AG04449 (cell line): ENCODE results near the gene FAM210B.
"Not testable (repeated sequence)": the region's sequence is repeated elsewhere in the genome, so short reads cannot be mapped to it uniquely, and the experiment has no call there.

Source experiments
- CTCF ChIA-PET: fragments of 350-600 bp; formaldehyde crosslinking; extraction: SDS; loops from one replicate; lab custom pipeline; 2021; ENCODE audit warnings: antibody characterized with exemption; lab: Yijun Ruan, JAX
- POLR2A ChIA-PET: fragments of 400-600, 350-600 bp; formaldehyde crosslinking; extraction: SDS; loops from one replicate; lab custom pipeline; 2020; ENCODE audit warnings: antibody characterized with exemption, inconsistent platforms; lab: Yijun Ruan, JAX
- DNase-seq: peaks from one replicate; pipeline ENCODE4 v3.0.0-alpha.2; 2010; ENCODE audit warnings: low read depth, low spot score
- H3K4me3 ChIP-seq: 2 replicates; pipeline ENCODE4 v1.5.1; 2011; ENCODE audit warnings: low read depth, mild to moderate bottlenecking, control low read depth, low read length
- CTCF ChIP-seq: IDR thresholded peaks from one replicate; pipeline ENCODE4 v1.5.1; 2011; ENCODE audit warnings: mild to moderate bottlenecking, moderate library complexity, low read length, control low read depth, inconsistent platforms; ENCODE audit not compliant: insufficient read depth; ENCODE audit errors: missing control alignments

FAM210B gene

DNA sequence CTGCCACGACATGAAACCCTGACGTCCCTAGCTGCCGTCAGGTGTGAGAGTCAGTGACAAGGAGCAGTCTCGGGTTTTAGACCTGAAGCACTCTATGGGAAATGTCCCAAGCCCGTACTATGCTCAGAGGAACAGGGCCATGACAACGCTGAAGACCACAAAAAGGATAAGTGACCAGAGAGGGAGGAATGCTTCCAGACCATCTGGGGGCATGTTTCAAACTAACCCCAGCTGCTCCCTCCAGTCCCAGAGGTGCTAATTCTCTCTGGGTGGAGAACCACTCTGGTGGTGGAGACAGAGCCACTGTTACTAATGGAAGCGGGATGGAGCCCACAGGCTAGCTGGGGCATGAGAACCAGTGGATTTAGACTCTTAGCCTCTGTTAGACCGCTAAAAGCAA, 24.6 kb downstream of the FAM210B start:
- no peak for DNase-seq
- H3K4me3 ChIP-seq: no peak overlapping the region
- TF ChIP-seq CTCF: no peak
- ChIA-PET CTCF (no interaction called here), POLR2A (no interaction called here)

- TF ChIP-seq CTCF: no peak
- POLR2A ChIA-PET: no interaction called here
- DNase-seq: no peak
- no peak overlapping the region for H3K4me3 ChIP-seq
- CTCF ChIA-PET: interaction anchor here (0.7 to 1.3 kb wide), 3 partner anchors 12 to 25 kb away, joined by 3 to 4 read pairs (median 3); no protein-coding TSS in a partner anchor
Observed at GRCh38 chr20:56385130-56385529, 26.4 kb downstream of the FAM210B start.

GRCh38 chr20:56386219-56386618, 27.4 kb downstream of the FAM210B start:
- ChIA-PET POLR2A (no interaction called here), CTCF (interaction anchor here (0.7 to 1.2 kb wide), 4 partner anchors 9 to 1705 kb away, joined by 3 to 4 read pairs (median 3); no protein-coding TSS in a partner anchor)
- DNase-seq: no peak
- no peak overlapping the region for H3K4me3 ChIP-seq
- no peak for TF ChIP-seq CTCF

GRCh38 chr20:56388882-56389281, 30.1 kb downstream of the FAM210B start:
- TF ChIP-seq CTCF: no peak
- no peak overlapping the region for H3K4me3 ChIP-seq
- ChIA-PET CTCF (interaction anchor here (0.7 kb wide), 1 partner anchor 15 kb away, joined by 3 read pairs; no protein-coding TSS in a partner anchor), POLR2A (no interaction called here)
- DNase-seq: no peak

DNA sequence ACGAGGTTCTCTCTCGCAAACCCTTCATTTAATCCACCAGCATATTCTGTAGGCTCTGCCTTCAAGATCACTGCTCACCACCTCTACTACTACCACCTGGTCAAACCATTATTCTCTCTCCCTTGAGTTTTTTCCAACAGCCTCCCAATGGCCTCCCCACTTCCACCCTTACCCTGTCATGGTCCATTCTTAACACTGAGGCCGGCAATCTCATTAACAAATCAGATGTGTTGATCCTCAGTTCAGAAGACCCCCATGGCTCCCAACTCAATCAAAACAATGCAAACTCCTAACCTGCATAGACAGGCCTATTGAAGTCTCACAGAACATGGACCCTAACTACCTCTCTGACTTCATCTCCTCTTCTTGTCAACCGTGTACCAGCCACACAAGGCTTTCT, 31.0 kb downstream of the FAM210B start:
- no peak for DNase-seq
- TF ChIP-seq CTCF: no peak
- ChIA-PET CTCF (no interaction called here), POLR2A (no interaction called here)
- no peak overlapping the region for H3K4me3 ChIP-seq

DNA sequence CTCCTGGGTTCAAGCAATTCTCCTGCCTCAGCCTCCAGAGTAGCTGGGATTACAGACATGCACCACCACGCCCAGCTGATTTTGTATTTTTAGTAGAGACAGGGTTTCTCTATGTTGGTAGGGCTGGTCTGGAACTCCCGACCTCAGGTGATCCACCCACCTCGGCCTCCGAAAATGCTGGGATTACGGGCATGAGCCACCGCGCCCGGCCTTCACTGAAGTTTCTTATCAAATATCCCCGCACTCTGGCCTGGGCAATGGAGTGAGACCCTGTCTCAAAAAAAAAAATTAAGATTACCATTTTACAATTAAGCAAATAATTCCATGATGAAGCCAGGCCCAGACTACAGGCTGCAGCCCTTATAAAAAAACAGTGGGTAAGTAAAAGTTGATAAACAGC, 31.6 kb downstream of the FAM210B start:
- CTCF ChIA-PET, DNase-seq, POLR2A ChIA-PET: not testable (repeated sequence)
- peak overlapping the region; percentile 3; the same call in 1 of the 2 replicates for H3K4me3 ChIP-seq

GRCh38 chr20:56391037-56391436, 32.3 kb downstream of the FAM210B start:
- CTCF ChIA-PET: interaction anchor here (0.9 kb wide), 1 partner anchor 9 kb away, joined by 3 read pairs; no protein-coding TSS in a partner anchor
- POLR2A ChIA-PET: interaction anchor here (1.5 kb wide), 1 partner anchor 21 kb away, joined by 6 read pairs; the partner anchor contains the start of gene CASS4
- DNase-seq: no peak
- peak overlapping the region; percentile 92 for H3K4me3 ChIP-seq
- TF ChIP-seq CTCF: no peak
